ENCODE measurements around the gene ZC3HAV1L. TPM values are rescaled to one million over a fixed set of nuclear protein-coding genes. Genes with fewer than 3 reads are reported as not detected.
"Not testable (repeated sequence)": the region's sequence is repeated elsewhere in the genome, so short reads cannot be mapped to it uniquely, and the experiment has no call there.

The ZC3HAV1L gene
- total RNA-seq, 1 donor from 2014 or later: 29.1 TPM

- no peak overlapping the region for H3K27ac ChIP-seq
- no peaks in the 10 kb centered on the region for H3K9me3 ChIP-seq
- H3K4me1 ChIP-seq: peaks cover 0 to 9% of the 10 kb centered on the region in 2 donors
- no peak for TF ChIP-seq CTCF (IDR thresholded peaks at IDR 0.05)
- intact Hi-C loops (cut with DNase I): no loop called here
- H3K27me3 ChIP-seq: no peaks in the 10 kb centered on the region
- no peak overlapping the region for H3K4me3 ChIP-seq
- no peaks in the 10 kb centered on the region for H3K36me3 ChIP-seq
- no peak for DNase-seq (ENCODE audit: low spot score in 2 of 2)
These were observed 56.4 kb downstream of the ZC3HAV1L start for GRCh38 chr7:138979226-138979979.

- H3K4me3 ChIP-seq: no peak overlapping the region
- H3K36me3 ChIP-seq: no peaks in the 10 kb centered on the region
- H3K9me3 ChIP-seq: no peaks in the 10 kb centered on the region
- TF ChIP-seq CTCF (IDR thresholded peaks at IDR 0.05): no peak
- H3K4me1 ChIP-seq: peaks cover 0 to 9% of the 10 kb centered on the region in 2 donors
- intact Hi-C loops (cut with DNase I): no loop called here
- no peak overlapping the region for H3K27ac ChIP-seq
- DNase-seq (ENCODE audit: low spot score in 2 of 2): no peak
- H3K27me3 ChIP-seq: no peaks in the 10 kb centered on the region
These were observed 57.2 kb downstream of the ZC3HAV1L start for GRCh38 chr7:138978541-138979184.

GRCh38 chr7:138976161-138976560, 59.7 kb downstream of the ZC3HAV1L start:
- H3K4me1 ChIP-seq; H3K36me3 ChIP-seq; DNase-seq (ENCODE audit: low spot score in 2 of 2); H3K27me3 ChIP-seq; H3K4me3 ChIP-seq; intact Hi-C loops (cut with DNase I); H3K9me3 ChIP-seq; H3K27ac ChIP-seq: not testable (repeated sequence)

Other genes with a start within 250 kb of the ZC3HAV1L start
- not detected for gene TMEM213, start 238.0 kb downstream of the ZC3HAV1L start, total RNA-seq
- not detected for gene ATP6V0A4, start 237.8 kb downstream of the ZC3HAV1L start, total RNA-seq
- gene KIAA1549, start 54.7 kb downstream of the ZC3HAV1L start, total RNA-seq: 0.11 TPM
- gene ZC3HAV1, start 73.7 kb upstream of the ZC3HAV1L start, total RNA-seq: 25.0 TPM
- 3.7 TPM for gene UBN2, start 195.2 kb upstream of the ZC3HAV1L start, total RNA-seq